Right lung (tissue), 5 donors: ENCODE measurements around the gene PIGC. TPM values are rescaled to one million over a fixed set of nuclear protein-coding genes. Genes with fewer than 3 reads are reported as not detected.
"Not testable (repeated sequence)": the region's sequence is repeated elsewhere in the genome, so short reads cannot be mapped to it uniquely, and the experiment has no call there.

Experiments used
- DNase-seq, 2 donors: peaks; one replicate each; pipeline ENCODE4 v3.0.0-alpha.2; 2013
- polyA plus RNA-seq, 5 donors: library from polyadenylated mRNA; unstranded; fragments of 120-200 nt; gene quantifications; one replicate each; pipeline versions ENCODE4 v1.2.1 to v1.2.3, GENCODE V29; 2013; ENCODE audit warnings: inconsistent platforms in 1 of 5, low replicate concordance in 1 of 5; ENCODE audit not compliant: insufficient read length in 5 of 5, insufficient read depth in 1 of 5

The PIGC gene
- polyA plus RNA-seq, 5 donors: 40.8 to 48.2 (median 46.7) TPM

DNA sequence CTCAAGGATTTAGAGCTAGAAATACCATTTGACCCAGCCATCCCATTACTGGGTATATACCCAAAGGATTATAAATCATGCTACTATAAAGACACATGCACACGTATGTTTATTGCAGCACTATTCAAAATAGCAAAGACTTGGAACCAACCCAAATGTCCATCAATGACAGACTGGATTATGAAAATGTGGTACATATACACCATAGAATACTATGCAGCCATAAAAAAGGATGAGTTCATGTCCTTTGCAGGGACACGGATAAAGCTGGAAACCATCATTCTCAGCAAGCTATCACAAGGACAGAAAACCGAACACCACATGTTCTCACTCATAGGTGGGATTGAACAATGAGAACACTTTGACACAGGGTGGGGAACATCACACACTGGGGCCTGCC, 6.7 kb downstream of the PIGC start:
- DNase-seq: not testable (repeated sequence)

DNA sequence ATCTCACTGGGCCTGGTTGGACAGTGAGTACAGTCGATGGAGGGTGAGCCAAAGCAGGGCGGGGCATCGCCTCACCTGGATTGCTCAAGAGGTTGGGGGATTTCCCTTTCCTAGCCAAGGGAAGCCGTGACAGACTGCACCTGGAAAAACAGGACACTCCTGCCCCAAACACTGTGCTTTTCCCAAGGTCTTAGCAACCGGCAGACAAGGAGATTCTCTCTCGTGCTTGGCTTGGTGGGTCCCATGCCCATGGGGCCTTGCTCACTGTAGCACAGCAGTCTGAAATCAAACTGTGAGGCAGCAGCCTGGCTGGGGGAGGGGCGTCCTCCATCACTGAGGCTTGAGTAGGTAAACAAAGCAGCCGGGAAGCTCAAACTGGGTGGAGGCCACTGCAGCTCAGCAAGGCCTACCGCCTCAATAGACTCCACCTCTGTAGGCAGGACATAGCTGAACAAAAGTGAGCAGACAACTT, 12.1 kb downstream of the PIGC start:
- no peak for DNase-seq

DNA sequence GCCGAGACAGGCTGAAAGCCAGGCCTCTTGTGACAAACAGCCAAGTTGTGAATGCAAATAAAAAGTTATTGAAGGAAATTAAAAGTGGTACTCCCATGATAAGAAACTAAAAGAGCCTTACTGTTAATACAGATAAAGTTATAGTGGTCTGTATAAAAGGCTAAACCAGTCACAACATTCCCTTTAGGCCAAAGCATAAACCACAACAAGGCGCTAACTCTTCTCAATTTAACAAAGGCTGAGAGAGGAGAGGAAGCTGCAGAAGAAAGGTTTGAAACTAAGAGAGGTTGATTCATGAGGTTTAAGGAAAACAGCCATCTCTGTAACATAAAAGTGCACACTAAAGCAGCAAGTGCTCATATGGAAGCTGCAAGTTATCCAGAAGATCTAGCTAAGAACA, 12.7 kb downstream of the PIGC start:
- DNase-seq: no peak

DNA sequence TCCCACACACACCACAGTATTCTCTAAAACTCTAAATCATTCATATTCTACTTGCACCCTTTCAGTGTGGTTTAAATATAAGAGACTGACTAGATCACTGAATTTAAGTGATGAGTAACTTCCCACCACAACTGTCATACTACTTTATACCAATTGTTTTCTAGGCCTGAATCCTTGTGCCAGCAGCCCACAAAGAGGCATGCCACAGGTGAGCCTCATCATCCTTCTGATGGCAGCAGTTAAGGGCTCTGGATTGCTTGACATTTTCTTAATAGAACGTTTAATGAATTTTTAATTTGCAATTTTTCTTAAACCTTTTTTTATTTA, 13.8 kb downstream of the PIGC start:
- no peak for DNase-seq

DNA sequence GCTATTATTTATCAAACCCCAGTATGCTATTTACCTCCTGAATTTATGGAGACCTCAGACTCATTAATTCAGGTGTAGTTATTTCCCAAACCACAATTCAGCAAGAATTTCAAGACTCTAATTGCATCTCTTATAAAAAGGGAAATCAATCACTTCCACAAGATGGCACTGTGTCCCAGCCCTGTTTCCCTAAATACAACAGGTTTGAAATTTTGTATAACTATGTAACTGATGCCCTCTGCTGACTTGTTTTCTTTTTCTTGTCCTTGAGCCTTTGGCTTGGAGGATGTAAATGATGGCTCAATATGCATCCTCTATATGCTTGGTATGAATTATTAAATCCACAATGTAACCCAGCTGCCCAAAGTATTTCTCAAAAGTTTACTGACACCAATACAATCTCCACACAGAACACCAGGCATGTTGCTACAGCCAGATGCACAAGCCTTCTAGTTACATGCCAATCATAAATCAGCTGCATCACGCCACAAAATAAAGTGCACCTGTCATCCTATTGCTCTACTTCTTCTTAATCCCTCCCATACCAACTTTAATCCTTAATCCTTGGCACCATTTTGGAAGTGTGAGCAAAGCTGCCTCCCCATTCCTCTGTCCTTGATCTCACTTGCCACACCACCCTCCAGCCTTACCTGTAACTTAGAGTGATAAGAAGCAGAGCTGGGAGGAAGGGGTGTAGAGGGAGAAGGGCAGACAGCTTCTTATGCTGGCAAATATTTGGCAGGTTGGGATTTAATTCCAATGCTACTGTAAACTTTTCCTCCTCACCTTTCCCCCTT, 14.3 kb downstream of the PIGC start:
- peak; percentile 45 to 57 for DNase-seq

DNA sequence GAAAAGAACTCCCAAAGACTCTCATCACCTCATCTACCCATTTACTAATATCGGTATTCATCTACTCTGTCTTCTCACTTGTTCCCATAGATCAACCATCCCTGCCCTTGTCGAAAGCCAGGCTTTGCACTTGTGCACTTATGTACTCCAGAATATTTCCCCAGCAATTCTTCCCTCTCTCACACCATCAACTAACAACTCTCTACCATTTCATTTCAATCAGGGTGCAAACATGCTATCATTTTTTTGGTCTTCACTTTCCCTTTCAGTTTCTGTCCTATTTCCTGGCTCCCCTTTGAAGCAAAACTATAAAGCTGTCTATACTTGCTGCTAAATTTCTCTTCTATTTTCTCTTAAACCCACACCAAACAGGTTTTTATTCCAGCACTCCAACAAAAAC, 16.7 kb downstream of the PIGC start:
- DNase-seq: no peak

DNA sequence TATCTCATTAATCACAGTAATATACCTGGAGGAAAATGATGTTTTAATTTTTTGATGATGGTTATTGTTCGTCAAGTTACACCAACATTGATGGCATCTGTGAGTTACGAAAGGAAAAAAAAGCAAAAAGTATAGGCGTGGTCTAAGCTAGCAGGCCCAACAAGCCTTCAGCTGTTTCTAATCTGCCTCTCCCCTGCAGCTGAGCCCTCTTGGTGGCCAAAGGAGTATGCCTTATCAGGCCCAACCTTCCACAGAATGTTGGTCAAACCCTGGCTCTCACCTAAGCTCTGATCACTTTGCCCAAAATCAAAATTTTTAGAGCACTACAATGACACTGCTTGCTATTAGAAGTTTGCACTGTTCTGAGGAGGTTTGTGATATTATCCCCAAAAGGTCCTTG, 18.5 kb downstream of the PIGC start:
- no peak for DNase-seq

DNA sequence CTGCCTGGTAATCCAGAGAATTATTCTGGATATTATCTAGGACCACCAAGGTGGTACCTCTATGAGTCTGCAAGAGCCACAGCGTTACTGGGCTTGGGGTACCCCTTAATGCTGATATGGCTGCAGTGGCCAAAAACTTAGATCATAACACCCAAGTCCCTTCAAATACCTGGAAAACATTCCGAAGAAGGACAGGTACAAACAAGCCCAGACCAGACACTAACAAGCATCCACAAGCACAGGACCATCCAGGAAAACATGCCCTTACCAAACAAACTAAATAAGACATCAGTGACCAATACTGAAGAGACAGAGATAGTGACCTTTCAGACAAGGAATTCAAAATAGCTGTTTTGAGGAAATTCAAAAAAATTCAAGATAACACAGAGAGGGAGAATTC, 20.5 kb downstream of the PIGC start:
- no peak for DNase-seq

DNA sequence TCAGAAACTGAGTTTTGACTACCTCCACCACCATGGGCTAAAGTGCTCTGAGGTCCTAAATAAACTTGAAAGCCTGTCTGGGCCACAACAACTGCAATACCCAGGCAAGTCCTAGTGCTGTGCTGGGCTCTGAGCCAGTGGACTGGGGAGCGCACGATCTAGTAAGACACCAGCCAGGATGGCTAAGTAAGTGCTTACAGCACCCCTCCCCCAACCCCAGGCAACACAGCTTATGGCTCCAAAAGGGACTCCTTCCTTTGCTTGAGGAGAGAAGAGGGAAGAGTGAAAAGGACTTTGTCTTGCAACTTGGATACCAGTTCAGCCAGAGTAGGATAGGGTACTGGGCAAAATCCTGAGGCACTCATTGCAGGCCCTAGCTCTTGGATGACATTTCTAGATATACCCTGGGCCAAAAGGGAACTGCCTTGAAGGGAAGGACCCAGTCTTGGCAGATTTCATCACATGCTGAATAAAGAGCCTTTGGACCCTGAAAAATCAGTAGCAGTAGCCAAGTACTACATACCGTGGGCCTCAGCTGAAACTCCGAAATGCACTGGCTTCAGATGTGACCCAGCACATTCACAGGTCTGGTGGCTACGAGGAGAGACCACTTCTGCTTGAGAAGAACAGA, 21.8 kb downstream of the PIGC start:
- DNase-seq: no peak

DNA sequence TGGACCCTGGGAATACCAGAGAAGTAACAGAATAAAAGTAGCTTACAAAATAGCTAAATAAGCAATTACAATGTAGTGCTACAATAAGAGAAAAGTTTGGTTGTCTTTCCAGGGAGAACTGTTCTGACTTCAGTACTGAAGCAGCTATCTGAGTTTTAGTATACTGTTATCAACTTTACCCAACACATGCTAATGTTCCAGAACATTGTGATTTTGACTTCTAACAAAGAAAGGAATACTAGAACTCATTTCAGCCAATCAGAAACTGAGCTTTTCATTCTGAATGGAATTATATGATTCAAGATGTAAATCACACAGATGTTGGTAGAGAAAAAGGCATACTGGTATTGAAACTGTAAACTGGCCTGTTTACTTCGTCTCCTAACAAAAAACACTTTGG, 23.5 kb downstream of the PIGC start, which contains the start of gene C1orf105:
Gene C1orf105 (plus strand): TSS at position 301 of the 400 bp plus-strand sequence. CDS start 201 bp downstream, outside the sequence.
- DNase-seq: no peak

DNA sequence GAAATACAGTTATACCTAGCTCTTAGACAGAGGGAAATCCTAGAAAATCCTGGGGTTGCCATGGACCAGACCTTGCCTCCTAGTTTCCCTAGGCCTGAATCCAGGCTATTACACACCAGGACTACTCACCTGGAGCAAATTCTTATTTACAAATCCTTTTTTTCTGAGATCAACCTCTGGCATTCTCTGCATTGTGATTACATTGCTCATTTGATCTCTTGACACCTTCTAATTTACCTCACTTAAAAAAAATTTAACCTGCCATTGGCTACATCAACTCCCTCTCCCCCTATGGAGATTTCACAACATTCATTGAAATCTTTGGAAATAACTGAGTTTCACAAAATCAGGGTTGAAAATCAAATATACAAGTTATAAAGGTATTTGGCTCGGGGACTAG, 26.3 kb downstream of the PIGC start:
- DNase-seq: no peak

DNA sequence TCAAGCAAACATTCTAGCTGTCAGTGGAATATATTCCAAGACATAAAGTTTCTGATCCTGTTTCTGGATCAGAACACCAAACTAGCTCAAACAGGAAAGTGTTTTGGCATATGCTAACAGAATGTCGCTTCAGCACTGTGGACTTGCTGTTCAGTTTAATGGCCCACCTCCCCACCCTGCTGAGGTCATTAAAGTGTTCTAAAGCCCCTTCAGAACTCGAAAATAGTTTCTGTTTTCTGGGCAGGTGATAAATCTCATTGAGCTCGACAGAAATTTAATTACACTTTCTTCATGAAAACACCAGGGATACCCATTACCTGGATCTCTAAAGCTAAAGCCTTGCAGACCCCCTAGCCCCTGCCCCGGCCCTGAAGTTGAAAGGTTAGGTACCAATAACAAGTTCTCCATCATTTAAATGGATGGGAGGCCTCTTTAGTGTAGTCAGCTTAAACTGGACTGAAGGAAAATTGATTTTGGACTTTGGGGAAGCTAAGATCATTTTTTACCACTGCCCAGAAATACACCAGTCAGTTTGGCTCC, 27.3 kb downstream of the PIGC start:
- DNase-seq: no peak

DNA sequence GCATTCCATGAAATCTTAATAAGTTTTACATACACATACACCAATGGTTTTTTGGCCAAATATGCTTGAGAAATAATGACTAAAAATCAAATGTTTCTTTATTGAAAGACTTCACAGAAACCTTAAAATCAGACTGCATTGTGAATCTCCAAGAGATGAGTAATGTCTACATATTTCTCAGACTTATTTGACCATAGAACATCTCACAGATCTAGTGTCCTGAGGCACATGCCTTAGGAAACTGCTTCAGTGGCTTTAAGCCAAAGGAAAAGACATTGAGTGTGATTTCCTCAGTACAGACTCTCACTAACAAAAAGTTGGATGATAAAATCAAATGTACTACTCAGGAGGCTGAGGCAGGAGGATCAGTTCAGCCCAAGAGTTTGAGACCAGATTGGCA, 29.5 kb downstream of the PIGC start:
- DNase-seq: no peak

DNA sequence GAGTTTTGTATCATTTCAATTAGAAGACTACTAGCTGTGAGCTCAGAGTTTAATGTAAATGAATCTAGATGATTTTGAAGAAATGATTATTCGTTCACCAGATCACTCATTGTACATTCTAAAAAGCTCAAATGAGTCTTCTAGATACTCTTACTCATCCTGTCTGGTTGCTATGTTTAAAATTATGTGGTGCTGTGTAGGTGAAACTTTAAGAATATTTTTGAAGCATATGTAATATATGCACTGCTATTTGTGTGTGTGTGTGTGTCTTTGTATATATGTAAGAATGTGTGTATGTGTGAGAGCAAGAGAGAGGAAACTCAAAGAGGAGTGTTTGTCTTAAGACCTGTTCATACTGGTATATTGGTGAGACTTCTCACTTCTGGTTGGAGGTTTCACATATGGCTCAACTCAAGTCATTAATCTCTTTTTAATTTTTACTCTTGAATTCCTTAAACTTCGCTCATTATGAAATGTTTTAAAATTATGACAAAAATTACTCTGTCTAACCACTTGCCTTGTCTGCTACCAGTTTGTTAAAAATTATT, 32.0 kb downstream of the PIGC start:
- DNase-seq: no peak

DNA sequence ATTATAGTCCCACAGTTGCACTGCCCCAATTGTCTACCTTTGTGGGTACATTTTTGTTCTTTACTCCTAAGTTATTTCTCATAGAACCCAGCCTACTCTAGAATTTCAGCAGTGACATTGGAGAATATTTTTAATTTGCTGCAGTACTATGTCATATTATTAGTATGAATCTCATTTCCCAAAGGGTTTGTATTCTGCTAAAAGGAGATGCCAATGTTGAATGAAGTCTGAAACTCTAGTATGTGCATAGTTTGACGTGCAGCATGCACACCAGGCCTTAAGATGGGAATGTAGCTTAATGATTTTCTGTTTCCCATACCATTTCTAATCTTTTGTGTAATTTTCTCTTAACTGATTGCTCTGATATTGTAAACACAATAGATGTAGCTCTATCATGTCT, 33.8 kb downstream of the PIGC start:
- DNase-seq: no peak

DNA sequence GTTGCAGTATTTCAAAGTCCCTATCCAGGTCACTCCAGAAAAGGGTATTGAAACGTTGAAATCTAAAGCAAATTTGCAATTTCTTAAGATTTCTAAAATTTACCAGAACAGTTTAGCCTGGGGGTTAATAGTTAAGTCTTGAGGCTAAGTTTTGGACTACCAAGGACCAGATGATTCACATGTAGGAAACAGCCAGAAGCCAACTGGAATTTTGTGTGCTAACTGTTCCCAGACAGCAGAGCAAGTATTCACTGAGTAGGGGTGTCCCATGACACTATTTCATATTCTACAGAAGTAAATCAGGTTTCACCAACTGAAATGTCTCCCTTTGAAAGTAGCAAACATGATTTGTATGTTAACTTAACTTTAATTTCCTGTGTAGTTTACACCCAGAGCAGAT, 34.9 kb downstream of the PIGC start:
- DNase-seq: no peak

DNA sequence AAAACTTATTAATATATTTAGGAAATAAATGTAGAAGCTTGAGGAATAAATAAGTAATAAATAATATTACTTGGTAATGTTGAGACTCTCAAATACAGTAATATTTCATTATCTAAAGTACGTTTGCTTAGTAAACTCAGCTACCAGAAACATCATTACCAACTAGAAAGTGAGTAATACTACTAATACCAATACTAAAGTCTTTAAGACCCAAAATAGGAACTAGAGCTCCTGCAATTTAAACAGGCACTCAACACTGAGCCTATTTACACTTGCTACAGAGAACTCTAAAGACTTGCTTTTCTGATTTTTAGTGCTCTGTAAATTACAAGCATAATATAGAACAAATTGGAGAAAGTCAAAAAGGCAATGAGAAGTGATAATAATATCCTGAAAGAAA, 36.9 kb downstream of the PIGC start:
- no peak for DNase-seq

DNA sequence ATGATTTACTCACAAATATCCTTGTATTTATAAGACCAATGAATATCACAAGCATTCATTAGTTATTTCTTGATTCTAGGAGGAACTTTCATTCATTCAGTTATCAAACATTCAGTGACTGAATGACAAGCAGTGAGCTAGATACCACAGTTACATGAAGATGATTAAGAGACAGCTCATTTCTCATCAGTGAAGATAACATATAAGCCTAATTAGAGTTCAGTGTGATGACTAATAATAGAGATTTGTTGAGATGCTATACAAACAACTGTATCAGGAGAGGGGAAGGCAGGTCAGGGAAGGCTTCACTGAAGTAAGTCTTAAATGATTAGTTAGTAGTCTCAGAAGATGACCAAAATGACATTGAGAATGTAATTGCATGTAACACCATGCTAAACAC, 38.0 kb downstream of the PIGC start:
- DNase-seq: no peak

DNA sequence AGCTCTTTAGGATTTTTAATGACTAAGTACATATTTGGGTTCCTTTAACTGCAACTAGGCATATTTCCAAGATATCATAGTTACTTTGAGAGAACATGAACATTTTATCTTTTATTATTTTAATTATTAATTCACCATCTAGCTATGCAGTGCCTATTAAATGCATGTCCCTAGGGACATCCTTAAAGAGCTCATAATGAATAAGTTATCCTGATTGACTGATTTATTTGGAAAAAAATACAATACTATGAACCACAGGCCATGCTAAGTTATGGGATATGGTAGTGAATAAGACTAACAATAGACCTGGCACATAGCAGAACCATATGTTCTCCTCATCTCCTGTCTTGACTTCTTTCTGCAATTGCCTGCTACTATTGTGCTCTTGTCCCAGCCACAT, 39.7 kb downstream of the PIGC start:
- DNase-seq: no peak

DNA sequence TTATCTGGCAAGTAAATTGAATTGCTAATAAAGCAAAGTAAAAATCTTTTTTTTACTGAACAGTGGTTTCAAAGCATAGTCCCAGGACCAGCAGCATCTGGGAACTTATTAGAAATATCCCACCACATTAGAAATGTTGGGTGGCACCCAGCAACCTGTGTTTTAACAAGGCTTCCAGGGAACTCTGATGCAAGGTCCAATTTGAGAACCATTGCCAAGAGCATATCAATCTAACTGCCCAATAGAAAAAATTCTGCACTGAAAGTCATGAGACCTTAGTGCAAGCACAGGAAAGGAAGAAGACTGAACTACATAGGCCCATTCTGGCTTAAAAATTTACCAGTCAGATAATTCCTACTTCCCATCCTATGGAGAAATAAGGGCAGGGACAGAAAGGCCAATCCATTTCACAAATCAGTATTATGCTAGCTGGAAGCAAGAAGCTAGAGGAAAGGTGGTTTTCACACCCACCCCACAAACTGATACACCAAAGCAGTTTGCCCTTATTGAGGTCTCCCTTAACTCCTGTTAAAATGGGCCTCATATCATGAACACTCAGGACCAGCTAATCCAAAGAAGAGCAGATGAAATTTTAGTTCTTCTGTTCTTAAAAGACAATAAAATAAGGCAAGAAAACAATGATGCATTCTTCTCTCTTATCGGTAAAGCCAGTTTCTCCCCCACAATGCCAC, 40.8 kb downstream of the PIGC start:
- DNase-seq: no peak

DNA sequence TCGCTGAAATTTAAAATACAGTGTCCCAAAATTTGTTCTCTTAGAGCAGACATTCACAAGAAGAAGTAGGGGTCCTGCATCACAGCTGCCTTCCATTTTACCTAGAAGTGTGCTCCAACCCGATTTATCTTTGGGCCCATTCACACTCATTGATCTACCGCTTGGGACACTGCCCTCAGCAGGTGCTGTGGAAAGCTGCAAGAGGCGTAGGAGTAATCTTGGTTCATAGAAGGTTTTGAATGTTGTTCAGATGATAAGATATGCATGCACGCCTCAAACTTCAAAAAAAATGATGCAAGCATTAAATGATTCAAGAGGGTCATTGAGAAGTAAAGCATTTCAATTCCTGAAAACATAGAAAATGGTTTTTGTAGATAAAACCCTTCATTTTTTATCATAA, 42.0 kb downstream of the PIGC start:
- DNase-seq: no peak

DNA sequence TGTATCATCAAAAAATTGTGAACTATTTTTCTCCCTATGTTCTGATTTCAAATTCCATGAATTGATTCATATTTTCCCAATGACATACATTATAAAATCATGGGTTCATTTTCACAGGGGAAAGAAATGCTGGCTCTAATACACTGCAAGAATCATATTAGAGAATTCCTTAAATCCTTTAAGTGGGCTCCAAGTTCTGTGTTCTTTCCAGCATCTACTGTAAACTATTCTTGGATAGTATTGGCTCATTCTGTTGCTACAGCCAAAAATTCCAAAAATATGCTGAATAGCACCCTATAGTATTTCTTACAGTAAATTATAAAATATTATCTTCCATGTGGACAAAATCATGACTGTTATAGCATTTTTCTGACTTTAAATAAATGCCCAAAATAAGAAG, 42.4 kb downstream of the PIGC start:
- no peak for DNase-seq

DNA sequence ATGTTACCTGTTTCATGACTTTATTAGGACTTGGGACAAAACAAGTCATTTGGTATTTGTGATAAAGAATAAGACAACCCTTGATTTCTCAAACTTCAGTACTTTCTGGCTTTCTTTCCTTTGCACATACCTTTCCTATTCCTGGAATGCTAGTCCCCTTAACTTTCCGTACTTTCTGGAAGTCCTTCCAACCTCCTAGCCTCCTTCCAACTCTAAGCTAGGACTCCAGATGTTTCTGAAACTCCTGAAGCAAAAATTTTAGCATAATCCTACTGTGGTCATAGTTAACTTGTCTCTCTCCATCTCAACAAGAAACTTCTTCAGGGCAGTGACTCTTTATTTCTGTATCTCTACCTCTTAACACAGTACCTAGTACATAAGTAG, 43.2 kb downstream of the PIGC start:
- DNase-seq: no peak
